Measurements from ENCODE around the gene RCAN1.
A peak's percentile ranks its signal among the peaks of the same experiment; 100 is the strongest.
"Not testable (repeated sequence)": the region's sequence is repeated elsewhere in the genome, so short reads cannot be mapped to it uniquely, and the experiment has no call there.

RCAN1 gene

DNA sequence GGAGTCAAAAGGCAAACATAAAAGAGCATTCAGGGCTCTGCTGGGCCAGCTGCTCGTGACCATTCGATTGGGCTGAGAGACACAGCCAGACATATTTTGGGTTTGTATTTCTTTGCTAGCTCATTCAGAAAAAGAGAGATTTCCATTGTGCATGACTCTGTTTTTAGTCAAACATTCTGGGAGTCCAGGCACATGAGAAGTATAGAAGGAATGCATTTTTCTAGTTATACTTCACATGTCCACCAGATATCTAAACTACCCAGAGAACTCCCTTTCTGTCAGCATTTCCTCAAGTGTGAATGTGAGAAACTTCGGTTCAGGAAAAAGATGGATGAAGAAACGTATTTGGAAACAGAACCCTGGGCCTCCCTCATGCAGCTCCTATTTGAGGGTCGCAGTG is 96.6 kb downstream of the RCAN1 start:
- FAIRE-seq, result no peak
- DNase-seq (ENCODE audit: low spot score), result no peak

DNA sequence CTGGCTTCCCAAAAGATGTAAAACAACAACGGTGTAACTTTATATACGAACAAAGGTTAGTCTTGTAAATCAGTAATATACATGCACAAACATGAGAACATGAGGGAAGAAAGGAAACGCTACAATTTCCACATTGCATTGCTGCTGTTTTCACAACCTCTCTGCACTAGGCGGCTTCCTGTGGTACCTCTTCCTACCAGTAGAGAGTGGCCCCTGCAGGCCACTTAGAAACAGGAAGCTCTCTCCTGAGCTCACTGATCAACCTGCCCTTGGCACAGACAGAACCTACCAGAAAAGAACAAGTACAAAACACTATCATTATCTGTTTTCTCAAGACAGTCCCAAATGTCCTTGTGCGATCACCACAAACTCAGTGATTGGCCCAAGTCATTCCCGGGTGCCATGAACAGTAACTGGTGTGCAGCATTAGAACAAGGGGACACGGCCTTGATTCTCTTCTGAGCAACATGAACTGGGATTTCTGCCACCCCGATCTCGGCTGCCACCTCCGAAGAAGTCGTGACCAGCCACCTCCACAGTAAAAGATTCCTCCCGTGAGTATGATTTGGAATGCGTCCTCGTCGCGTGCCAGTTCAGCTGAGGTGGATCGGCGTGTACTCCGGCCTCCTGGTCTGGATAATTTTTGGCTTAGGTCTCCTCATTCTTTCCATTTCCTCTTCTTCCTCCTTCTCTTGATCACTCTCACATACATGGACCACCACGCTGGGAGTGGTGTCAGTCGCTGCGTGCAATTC is 97.2 kb downstream of the RCAN1 start:
- DNase-seq (ENCODE audit: low spot score) (no peak), FAIRE-seq (no peak)

DNA sequence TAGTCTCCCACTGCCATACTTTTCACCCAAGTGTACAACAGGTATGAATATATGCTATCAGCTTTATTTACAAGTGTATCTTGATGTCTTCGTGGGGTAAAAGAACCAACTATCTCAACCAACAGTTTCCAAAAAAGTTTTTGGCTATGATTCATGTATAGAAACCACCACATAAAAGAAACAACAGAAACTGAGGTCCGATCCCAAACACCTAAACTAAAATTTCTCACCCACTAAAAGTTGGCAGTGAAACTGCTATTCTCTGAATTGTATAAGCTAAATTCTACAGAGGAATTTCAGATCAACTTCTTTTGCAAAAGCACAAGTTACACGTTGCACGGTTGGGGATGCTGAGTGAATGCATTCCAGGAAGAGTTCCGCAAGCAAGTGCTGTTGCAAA is 97.9 kb downstream of the RCAN1 start:
- FAIRE-seq (no peak), DNase-seq (ENCODE audit: low spot score) (no peak)

DNA sequence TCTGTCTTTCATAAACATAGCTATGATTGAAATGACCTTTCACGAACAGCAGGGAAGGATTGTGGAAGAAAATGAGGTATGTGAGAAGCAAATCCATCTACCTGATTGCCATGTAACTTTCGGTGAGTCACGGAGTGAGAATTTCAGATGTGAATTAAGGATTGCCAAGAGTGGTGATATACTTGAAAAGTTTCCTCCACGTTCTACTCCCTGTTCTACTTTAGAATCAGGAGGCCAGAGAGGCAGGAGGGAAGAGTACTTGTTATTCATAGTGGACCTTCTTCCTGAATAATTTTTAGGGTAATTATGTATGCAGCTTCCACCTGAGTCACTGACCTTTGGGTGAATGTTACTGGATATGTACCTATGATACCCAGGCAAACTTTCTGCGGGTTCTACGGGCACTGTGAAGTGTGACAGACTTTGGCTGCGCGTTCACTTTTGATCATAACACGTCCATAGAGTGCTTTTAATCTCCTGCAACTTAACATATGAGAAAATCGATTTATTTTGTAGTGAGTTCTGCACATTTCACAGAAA is 100.3 kb downstream of the RCAN1 start:
- DNase-seq (ENCODE audit: low spot score), result no peak
- FAIRE-seq, result no peak

DNA sequence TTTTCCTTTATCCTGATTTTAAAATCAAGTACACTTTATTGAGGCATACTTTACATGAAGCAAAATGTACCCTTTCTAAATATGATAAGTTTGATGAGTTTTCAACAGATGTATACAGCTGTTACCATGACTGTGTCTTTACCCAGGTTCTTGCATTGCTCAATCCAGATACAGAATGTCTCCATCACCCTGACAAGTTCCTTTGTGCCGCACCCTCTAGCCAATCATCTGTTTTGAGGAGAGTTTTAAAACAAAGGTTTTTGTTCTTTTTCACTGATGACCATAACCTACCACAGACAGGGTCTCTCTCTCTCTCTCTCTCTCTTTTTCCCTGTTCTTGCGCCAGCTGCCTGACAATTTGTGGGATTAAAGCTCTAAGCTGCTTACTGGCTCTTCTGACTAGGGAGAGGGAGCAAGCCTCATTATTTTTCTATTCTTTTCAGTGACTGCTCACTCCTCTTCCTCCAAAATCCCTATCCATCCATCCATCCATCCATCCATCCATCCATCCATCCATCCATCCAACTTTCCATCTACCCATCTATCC is 101.7 kb downstream of the RCAN1 start:
- FAIRE-seq, result no peak
- no peak for DNase-seq (ENCODE audit: low spot score)

DNA sequence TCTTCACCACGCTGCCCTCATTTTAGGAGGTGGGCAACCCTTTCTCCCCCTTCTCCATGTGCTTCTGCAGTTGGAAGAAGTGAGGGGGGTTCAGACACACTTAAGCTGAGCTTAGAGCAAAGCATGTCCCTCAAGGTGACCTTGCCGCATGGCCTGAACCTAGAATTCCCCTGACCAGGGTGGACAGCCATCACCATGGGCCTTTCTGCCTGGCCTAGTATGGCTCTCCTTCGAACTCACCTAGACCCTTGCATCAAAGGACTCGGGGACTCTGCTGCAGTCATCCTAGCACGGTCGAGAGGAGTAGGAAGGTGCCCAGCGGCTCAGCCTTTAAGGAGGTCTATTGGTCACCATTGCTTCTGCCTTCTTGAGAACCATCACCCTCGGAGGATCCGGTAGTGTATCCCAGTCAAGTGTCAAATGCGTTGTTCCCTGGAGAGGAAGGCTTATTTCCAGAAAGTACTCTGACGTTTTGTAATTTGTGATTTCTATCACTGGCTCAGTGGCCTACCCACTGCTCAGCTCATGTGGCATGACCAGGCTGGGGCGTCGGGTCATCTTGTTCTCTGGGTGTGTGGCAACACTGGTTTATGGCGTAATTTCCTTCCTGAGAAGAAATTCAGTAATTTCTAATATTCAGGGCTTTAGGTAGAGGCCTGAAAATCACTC is 103.0 kb downstream of the RCAN1 start, which contains the start of gene KCNE1:
Gene KCNE1, minus strand, starts transcription at position 424 of the 669 bp plus-strand sequence. CDS start 62,576 bp downstream, outside the sequence.
- DNase-seq (ENCODE audit: low spot score), result no peak
- no peak for FAIRE-seq

DNA sequence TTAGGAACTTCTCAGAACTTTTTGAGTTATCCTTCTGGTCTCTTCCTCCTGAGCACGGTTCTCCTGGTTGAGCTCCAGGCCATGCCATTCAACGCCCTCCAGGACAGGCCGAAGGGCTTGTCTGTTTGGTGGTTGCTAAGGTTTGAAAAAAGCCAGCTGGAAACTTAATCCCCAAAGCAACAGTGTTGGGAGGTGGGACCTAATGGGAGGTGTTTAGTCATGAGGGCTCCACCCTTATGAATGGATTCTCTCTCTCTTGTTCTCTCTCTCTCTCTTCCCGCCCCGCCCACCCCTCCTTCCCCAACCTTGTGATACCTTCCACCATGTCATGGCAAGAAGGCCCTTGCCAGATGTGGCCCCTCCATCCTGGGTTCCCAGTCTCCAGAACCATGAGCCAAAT is 103.7 kb downstream of the RCAN1 start:
- DNase-seq (ENCODE audit: low spot score), result no peak
- FAIRE-seq, result no peak

DNA sequence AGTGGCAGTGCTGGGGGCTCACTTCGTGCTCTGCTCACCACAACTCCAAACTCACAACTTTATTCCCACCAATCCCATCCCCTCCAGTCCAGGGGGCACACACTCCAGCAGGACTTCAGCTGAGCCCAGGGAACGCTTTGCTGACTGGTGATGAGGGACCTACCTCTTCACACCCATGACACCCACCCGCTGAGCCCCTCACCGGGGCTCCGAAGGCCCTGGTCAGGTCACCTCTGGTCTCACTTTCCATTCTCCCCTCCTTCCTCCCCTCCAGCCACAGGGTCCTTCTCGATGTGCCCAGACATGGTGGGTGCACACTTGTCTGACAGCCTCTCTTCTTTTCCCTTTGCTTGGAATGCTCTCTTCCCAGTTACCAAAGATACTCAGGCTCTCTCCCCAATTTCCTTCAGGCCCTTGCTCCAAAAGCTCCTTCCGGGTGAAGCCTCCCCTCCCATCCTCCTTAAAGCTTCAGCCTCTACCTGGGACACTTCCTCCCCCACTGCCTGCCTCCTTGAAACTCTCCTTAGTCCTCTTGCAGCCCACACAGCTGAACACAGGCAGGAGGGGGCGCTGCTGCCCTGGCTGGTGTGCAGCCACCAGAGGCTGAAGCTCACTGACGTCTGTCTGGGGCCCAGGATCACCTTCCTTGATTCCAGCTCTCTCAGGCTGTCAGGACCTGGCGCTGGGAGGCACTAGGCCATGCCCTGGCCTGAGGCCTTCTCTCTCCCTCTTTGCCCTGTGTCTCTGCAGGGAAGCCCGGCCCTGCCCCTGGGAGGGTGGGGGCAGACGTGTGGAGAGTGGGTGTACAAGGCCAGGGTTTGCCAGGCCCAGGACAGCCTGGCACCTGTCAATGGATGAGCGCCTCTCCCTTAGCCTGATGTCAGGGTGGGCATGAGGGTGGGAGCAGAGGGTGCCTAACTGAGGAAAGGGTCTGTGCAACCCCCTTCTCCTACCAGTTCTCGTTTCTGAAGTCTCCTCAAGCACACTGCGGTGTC is 104.5 kb downstream of the RCAN1 start:
- DNase-seq (ENCODE audit: low spot score) (peak; percentile 25), FAIRE-seq (no peak)

DNA sequence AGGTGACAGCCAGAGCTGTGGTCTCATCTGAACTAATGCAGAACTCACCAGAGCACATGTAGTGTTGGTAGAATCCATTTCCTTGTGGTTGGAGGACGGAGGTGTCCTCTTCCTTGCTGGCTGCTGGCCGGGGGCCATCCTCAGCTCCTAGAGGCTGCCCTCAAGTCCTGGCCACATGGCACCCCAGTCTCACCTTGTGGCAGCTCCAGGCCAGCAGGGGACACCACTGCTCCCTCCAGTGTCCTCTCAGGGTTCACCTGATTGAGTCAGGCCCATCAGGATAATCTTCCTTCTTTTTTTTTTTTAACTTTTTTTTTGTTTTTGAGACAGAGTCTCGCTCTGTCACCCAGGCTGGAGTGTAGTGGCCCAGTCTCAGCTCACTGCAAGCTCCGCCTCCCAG is 105.8 kb downstream of the RCAN1 start:
- FAIRE-seq (no peak), DNase-seq (ENCODE audit: low spot score) (no peak)

DNA sequence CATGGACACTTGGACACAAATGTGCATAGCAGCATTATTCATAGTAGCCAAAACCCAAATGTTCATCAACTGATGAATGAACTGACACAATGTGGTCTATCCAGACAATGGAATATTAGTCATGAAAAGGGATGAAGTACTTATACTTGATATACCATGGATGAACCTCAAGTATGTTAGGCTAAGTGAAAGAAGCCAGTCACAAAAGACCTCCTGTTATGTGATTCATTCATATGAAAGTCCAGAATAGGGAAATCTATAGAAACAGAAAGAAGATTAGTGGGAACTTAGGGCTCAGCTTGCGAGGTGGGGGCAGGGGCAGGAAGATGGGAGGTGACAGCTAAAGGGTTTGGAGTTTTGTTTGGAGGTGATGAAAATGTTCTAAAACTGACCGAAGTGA is 110.3 kb downstream of the RCAN1 start:
- FAIRE-seq (no peak), DNase-seq (ENCODE audit: low spot score) (no peak)

DNA sequence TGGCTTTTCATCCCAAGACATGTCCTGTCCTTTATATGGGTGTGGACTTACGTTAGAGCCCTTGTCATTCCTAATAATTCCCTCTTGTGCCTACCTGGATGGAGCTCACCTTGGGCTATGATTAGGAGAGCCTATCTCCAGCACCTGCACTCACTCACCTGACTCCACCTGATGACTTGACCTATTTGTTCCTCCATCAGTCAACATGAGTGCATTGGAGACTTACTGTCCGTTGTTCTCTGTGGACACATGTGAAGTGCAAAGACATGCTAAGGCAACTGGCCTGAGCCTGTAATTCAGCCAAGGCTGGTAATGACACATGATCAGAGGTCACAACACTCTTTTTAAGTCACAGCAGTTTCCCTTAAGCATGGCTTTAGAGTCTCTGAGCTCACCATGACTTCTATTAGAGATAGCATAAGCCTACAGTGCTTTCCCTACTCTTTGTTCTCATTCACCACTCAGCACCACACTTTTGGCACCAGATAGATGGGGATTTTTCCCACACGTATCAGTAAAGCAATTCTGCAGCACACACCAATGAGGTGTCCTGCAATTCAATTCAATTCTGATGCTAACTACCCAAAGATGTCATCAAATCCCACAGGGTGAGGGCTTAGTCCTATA is 112.3 kb downstream of the RCAN1 start:
- no peak for DNase-seq (ENCODE audit: low spot score)
- no peak for FAIRE-seq

DNA sequence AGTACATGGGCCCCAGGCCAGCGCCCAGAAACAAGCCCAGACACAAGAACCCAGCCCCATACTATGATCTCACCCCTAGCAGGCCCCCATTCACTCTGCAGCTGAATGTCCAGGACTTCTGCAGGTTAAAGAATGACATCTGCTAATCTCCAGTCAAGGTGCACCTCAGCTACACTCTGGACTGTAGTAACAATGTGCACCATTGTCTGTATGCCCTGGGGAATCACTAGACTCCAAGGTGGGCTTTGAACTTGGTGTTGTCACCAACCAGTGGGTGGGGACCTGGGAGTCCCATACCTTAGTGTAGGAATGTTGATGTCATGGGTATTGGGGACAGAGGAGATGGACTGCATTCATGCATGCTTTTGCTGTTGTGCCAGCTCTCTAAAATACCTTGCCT is 113.2 kb downstream of the RCAN1 start:
- no peak for FAIRE-seq
- DNase-seq (ENCODE audit: low spot score), result no peak

DNA sequence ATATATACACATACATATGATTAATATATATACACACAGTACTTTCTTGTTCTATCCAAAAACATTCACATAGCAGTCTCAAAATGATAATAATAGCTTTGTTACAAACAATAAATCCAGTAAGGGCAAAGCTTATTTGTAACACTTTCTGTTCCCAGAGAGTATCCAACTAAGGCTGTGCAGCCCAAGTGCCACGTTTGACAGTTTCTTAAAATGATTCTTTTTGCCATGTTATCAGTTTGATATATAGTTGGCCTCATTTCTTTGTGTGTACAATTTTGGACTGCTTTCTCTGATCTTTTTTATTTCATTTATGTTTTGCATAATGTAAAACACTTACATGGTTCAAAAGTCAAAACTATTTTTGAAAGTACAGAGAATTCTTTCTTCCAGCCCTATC is 114.7 kb downstream of the RCAN1 start:
- FAIRE-seq, result no peak
- no peak for DNase-seq (ENCODE audit: low spot score)

DNA sequence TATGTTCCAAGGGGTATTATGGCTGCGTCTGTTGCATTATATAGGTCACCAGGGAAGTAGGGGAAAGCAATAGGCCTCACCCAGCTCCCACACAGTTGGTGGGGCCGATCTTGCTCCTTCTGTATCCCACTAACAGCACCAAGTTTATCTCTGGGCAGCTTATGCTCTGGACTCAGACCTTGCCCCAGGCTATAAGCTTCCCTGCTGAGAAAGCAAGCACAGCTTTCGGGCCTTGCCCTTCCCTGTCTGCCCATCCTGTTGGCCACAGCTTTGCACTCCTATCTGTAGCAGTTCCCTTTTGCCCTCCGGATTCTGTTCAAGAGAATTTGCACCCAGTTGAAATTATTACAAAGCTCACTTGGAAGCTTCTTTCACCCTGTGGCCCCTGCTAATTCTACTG is 115.8 kb downstream of the RCAN1 start:
- DNase-seq (ENCODE audit: low spot score), result no peak
- FAIRE-seq, result no peak

DNA sequence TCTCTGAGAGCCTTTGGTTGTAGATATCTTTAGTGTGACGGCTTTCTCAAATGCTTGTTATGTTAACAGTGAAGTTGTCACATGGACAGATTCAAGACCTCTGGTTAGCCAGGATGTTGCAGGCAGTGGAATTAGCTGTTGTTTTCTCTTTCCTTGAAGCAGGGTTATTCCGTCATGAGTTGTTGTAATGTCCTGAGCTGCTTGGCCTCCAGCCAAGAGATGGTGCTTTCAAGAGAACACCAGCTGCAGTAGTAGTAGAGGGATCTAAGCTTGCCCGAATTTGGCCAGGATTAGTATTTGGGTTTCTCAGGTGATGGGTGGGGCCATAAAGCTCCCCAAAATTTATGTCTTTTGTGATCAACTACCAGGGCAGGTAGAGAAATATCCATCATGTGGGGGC is 116.3 kb downstream of the RCAN1 start:
- FAIRE-seq, result no peak

DNA sequence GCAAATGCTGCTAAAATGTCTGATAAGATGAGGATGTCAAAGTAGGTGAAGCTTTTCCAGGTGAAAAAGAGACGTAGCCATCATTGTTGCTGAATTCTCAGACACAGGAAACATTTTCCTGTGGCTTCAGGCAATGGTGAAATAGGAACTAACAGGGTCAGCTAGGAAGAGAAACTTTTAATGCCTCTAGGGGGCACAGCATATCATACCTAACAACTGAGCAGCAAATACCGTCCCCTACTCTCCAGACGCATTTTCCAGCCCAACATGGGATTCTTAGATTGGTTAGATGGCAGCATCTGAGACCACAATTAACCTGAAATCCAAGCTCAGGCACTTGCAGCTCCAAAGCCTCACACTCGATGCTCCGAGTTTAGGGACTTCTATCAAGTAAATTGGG is 131.1 kb downstream of the RCAN1 start:
- DNase-seq (ENCODE audit: low spot score); FAIRE-seq: not testable (repeated sequence)

More for the DNA sequence above, 116.3 kb downstream of the RCAN1 start:
- no peak for DNase-seq (ENCODE audit: low spot score)

DNA sequence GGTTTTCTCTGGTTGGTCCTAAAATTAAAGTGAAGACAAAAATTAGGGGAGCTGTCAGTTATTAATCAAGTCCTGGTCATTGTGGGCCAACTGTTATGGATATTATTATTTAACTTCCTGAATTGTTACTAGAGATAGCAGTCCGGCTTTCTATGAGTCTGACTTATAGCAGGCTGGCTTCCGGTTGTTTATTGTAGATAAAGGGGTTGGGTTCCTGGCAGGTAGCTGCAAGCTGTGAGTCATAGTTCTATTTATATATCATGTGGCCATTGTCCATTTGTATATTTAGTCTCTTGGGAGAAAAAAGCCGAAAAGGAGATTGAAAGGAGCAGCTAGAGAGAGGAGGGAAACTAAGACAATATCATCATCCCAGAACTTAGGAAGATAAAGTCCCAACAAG is 131.5 kb downstream of the RCAN1 start:
- FAIRE-seq; DNase-seq (ENCODE audit: low spot score): not testable (repeated sequence)

DNA sequence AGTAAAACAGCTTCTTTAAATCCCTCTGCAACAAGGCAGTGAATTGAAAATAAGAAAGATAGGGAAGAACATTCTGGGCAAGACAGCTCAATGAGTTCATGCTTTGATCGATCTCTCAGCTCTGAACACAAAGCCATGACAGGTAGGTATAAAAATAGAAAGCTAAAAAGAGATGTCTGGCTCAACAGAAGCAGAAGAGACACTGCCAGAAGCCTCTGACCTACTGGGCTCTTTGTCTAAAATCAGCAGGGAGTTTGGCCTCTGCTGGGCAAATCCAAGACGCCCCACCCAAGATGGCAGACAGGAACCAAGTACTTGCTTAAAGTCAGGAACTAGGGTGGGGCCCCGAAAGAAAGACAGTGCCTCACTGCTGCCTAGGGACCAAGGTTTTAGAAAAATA is 147.6 kb downstream of the RCAN1 start:
- not testable (repeated sequence) for FAIRE-seq; DNase-seq (ENCODE audit: low spot score)

Measured in RCC 7860 (cell line).